PFSK-1 (cell line): ENCODE measurements around the gene MRPL52.

Source experiments
- FOXP2 ChIP-seq: optimal IDR thresholded peaks from 2 replicates; pipeline ENCODE3; 2011; ENCODE audit warnings: borderline replicate concordance, control low read depth, inconsistent platforms; ENCODE audit not compliant: insufficient read depth; ENCODE audit errors: extremely low read length, extremely low read depth
- POLR2AphosphoS5 ChIP-seq: IDR thresholded peaks from 2 replicates; pipeline ENCODE4 v1.6.1; 2012; ENCODE audit warnings: low read depth, mild to moderate bottlenecking, control low read depth, low read length, moderate library complexity
- REST ChIP-seq, 2 experiments: IDR thresholded peaks; 2 replicates each; pipeline versions ENCODE4 v1.6.1 to v1.8.0; 2011 to 2012; ENCODE audit warnings: low read depth in 2 of 2, low read length in 2 of 2, control low read depth in 1 of 2, inconsistent platforms in 1 of 2, mild to moderate bottlenecking in 1 of 2, moderate library complexity in 1 of 2; ENCODE audit not compliant: insufficient read depth in 1 of 2
- SIN3A ChIP-seq: IDR thresholded peaks from 2 replicates; pipeline ENCODE4 v1.6.1; 2012; ENCODE audit warnings: mild to moderate bottlenecking, low read length, moderate library complexity, borderline replicate concordance; ENCODE audit not compliant: insufficient read depth
- TAF1 ChIP-seq: IDR thresholded peaks from 2 replicates; pipeline ENCODE4 v1.6.1; 2012; ENCODE audit warnings: low read length, control low read depth, borderline replicate concordance; ENCODE audit not compliant: insufficient read depth

The MRPL52 gene

GRCh38 chr14:22871224-22872032 lies 41.7 kb downstream of the MRPL52 start, which contains the start of gene LRP10:
Gene LRP10, plus strand, starts transcription at chr14:22871740. Its CDS starts 564 bp downstream, at chr14:22872304.
- TF ChIP-seq REST (IDR thresholded peaks at IDR 0.05; ENCODE audit: insufficient read depth in 1 of 2, low read depth in 2 of 2, low read length in 2 of 2) (no peak), FOXP2 (peak; percentile 32), POLR2AphosphoS5 (0 out of 2 replicates have a peak, but pooled peaks have one; percentile 19), SIN3A (no peak), TAF1 (no peak)

GRCh38 chr14:22872033-22872832 lies 42.5 kb downstream of the MRPL52 start:
- TF ChIP-seq SIN3A (no peak), REST (IDR thresholded peaks at IDR 0.05; ENCODE audit: insufficient read depth in 1 of 2, low read depth in 2 of 2, low read length in 2 of 2) (no peak)

GRCh38 chr14:22872833-22873520 lies 43.3 kb downstream of the MRPL52 start:
- TF ChIP-seq REST (IDR thresholded peaks at IDR 0.05; ENCODE audit: insufficient read depth in 1 of 2, low read depth in 2 of 2, low read length in 2 of 2) (no peak), SIN3A (no peak), POLR2AphosphoS5 (no peak), FOXP2 (no peak), TAF1 (no peak)

GRCh38 chr14:22875003-22875747 lies 45.5 kb downstream of the MRPL52 start:
- TF ChIP-seq FOXP2 (no peak), TAF1 (no peak), REST (IDR thresholded peaks at IDR 0.05; ENCODE audit: insufficient read depth in 1 of 2, low read depth in 2 of 2, low read length in 2 of 2) (no peak), SIN3A (no peak), POLR2AphosphoS5 (no peak)
